Endothelial cell of hepatic sinusoid (primary cell): Measurements from ENCODE around the gene ADD3.

Experiments
- in situ Hi-C: cut with HindIII; loops from 2 replicates; pipeline ENCODE4 v1.10.0; 2017; ENCODE audit warnings: low sequenced_read_pairs

Gene ADD3, protein sequence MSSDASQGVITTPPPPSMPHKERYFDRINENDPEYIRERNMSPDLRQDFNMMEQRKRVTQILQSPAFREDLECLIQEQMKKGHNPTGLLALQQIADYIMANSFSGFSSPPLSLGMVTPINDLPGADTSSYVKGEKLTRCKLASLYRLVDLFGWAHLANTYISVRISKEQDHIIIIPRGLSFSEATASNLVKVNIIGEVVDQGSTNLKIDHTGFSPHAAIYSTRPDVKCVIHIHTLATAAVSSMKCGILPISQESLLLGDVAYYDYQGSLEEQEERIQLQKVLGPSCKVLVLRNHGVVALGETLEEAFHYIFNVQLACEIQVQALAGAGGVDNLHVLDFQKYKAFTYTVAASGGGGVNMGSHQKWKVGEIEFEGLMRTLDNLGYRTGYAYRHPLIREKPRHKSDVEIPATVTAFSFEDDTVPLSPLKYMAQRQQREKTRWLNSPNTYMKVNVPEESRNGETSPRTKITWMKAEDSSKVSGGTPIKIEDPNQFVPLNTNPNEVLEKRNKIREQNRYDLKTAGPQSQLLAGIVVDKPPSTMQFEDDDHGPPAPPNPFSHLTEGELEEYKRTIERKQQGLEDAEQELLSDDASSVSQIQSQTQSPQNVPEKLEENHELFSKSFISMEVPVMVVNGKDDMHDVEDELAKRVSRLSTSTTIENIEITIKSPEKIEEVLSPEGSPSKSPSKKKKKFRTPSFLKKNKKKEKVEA

DNA sequence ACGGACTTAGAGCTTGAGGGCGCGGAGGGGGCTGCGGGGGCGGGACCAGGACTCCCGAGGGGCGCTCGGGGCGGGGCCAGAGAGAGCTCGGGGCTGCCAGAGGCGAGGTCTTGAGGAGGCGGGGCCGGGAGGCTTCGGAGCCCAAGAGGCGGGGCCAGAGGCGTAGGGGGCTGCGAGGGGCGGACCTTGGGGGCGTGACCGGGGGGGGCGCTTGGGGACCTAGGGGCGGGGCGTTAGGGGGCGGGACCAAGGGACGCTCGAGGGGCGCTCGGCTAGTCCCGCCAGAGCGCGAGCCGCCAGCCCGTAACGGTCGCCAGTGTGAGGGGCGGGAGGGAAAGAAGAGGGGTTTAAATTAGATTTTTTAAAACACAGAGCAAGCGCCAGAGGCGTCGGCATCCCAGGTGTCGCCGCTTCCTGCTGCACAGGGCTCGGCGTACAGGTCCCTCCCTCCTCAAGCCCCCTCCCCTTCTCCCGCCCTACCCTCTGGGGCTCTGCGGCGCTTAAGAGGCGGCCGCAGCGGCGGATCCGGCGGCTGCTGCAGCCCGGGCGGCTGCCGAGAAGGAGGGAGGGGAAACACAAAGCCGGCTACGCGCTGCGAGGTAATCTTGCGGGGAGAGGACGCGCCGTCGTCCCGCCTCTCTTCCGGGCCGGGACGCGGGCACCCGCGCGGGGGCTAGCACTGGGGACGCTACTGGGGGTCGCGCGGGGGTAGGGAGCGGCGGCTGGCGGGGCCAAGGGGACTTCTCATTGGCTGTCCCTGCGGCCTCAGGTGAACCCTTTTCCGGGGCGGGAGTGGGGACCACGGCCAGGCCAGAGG lies at the start of gene ADD3:
Gene ADD3 (plus strand): TSS at position 284 of the 817 bp plus-strand sequence. CDS start 92,670 bp downstream, outside the sequence.
- in situ Hi-C loops = no loop called here

DNA sequence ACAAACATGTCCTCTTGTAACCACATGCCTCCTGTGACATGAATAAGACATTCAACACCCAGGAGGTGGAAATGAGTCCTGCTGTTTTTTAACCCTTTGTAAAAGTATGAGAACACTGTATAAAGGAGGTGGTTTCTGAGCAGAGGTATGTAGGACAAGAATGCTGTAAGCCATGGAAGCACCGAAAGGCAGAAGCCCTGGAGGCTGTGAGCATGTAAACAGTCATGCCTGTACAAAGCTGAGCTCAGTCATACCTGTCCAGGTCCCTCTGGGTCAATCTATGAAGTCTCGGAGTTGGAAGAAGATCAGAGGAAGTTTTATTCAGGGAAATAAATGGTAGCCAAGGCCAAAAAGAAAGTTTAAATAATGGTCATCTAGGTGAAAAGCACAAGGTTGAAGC lies 49.7 kb upstream of the ADD3 start:
- in situ Hi-C loops = no loop called here

DNA sequence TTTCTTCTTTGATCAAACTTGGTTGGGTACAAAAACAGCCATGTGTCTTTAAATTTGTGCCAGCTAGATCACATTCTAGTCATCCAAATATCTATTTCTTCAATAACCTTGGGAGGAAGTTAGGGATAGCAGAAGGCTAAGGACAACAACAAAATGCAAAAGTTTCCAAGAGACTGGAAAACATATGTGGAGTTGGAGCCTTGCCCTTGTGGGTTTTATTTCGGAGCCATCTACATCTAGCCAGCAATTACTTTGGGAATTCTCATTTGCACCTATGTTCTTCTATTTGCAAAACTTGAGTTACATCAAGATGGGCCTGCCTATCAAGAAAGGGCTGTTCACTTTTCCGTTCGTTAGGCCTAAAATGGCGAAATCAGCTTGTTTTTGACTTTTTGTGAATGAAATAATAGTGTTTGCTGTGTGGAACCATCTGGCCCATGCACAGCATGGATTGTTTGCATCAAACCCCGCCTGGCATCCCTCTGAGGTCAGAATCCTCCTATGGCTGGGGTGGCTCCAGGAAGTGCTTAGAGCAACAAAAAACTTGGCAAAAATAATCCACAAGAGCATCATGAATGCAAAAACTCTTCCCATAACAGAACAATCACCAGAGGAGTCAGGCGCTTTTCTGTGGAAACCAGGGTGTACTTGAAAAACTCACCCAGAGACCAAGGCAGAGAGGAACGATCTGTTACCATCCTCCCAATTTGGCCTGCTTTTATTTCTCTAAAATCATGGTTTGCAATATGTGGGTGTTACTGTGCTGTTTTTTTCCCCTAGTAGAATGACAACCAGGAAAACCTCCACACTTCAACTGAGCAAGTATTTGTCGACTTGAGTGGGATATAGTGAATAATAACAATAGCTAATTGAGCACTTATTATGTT lies 48.3 kb upstream of the ADD3 start:
- in situ Hi-C loops = no loop called here

DNA sequence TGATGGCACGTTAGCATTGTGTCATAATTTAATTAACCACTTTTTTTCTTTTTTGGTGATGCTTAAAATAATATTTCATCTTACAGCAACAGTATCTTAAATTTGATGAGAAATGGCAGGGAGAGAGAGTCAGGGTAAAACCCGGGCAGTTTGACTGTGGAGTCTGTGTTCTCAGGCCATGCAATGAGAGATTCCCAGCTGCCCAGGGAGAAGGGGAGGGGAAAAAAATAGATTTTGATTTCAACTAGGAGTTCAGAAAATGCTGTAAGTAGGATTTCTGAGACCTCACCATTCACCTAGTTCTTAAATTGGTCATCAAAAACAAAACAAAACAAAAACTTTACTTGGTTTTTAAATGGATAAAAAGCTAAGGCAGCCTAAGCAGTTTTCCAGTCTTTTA lies 47.1 kb upstream of the ADD3 start:
- in situ Hi-C loops = no loop called here

DNA sequence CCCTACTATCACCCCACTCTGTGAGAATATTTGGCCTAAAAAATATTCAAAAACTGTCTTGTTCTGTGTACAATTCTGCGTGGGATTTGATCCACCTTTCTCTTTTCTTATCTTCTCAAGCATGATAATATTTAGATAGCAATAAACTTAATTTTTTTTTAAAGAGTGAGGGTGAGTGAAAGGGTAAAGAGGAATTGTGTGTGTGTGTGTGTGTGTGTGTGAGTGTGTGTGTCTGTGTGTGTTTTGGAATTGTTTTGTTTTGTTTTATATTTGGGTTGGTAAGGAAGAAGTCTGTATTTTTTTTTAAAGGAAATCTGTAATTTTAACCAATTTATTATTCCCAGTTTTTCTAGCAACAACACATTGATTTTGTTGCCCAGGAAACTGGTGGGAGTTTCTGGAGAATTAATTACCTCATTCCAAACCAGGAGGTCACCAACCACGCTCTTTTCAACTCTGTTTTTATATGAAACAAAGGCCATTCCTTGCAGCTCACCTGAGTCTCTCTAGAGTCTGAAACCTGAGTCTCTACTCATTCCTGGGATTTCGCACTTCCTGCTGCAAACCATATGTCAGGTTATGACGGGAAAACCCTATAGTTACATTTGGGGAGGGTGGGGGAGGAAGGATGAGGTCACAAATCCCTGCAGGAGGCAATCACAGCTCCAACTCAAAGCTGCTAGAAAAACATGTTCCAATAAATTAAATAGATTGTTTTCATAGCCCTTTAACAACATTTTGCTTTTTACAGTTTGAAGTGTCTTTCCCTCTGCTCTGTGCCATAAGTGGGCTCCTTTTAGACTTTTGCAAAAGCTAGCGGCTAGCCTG lies 46.4 kb upstream of the ADD3 start:
- in situ Hi-C loops = no loop called here

DNA sequence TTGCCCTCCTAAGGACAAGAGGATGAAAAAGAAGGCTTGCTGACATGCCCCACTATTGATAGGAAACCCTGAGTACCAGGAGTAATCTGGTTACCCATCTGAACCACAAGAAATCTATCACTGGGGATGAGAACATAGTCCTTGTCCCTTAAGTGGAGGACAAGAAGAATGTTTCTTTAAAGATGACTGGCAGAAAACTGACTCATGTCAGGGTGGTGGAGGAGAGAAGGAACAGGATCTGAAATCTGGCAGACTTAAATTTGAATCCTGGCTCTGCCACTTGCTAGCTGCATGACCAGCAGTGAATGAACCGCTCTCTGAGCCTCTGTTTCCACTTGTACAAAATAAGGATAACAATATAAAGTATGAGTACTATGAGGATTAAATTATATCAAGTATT lies 45.5 kb upstream of the ADD3 start:
- in situ Hi-C loops = no loop called here

DNA sequence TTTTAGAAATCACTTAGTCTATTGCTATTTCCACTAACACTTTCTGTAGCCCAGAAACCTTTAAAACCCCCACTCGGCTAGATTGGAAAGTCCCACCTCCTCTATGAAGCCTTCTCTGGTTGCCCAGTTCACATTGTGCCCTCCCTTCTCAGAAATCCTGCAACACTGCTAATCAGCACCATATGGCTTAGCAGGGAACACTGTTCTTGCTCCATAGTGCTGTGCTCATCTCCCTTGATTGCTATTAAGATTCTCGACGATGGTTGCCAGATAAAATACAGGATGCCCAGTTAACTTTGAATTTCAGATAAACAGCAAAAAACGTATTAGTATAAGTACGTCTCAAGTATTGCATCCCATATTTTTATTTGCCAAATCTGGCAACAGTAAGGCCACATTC lies 44.3 kb upstream of the ADD3 start:
- in situ Hi-C loops = no loop called here

DNA sequence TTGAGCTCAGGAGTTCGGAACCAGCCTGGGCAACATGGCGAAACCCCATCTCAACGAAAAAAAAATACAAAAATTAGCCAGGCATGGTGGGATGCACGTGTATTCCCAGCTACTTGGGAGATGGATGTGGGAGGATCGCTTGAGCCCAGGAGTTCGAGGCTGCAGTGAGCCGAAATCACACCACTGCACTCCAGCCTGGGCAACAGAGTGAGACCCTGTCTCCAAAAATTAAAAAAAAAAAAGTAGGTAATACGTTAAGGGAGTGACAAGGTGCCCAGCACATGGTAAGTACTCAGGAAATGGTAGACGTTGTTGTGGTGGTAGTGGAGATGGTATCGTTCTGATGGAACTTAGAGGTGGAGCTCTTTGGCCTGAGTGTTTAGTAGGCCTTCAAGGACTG lies 43.5 kb upstream of the ADD3 start:
- in situ Hi-C loops = no loop called here

DNA sequence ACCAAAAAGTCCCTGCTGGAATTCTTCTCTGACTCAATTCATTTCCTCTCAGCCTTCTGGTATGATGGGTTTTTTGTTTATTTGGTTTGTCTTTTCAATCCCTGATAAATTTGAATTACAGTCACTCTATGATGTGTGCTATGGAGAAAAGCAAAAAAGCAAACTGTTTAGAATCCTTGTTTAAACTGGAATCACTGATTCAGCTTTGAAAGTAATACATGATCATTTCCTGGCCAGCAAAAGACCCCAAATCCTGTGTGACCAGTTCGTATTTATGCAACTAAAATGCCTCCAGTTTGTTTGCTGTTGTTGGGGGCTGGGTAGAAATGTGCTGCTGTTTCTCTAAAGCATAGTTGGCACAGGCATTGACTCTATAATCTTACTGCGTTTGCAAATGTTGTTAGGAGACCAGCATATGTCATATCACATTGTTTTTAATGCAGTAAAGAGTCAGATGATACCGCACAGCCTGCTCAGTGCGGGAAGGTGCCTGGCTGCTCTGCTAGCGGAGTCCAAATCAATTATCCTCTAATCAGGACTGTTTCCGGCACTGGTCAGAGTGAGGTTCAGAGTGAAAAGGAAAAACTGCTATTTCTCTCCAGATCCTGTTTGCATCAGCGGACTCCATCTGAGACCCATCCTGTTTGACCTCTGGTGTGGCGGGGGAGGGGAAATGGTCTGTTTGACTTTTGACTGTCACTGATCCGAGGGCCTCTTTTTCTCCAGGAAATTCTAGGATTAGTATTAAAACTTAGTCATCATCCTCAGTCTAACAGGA lies 40.6 kb upstream of the ADD3 start:
- in situ Hi-C loops = no loop called here

DNA sequence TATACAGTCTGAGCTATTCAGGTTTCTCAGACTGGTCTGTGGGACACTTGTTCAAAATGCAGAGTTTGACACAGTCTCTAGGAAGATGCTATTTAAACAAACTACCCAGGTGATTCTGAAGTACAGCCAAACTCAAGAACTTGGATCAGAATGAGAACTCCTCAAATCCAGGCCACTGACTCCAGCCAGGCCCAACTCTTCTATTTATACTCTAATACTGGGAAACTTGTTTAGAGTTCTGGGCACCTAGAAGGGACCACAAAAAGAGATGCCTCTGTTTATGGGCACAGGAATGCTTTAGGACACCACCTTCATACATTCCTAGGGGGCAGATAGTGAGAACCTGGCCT lies 40.1 kb upstream of the ADD3 start:
- in situ Hi-C loops = no loop called here

DNA sequence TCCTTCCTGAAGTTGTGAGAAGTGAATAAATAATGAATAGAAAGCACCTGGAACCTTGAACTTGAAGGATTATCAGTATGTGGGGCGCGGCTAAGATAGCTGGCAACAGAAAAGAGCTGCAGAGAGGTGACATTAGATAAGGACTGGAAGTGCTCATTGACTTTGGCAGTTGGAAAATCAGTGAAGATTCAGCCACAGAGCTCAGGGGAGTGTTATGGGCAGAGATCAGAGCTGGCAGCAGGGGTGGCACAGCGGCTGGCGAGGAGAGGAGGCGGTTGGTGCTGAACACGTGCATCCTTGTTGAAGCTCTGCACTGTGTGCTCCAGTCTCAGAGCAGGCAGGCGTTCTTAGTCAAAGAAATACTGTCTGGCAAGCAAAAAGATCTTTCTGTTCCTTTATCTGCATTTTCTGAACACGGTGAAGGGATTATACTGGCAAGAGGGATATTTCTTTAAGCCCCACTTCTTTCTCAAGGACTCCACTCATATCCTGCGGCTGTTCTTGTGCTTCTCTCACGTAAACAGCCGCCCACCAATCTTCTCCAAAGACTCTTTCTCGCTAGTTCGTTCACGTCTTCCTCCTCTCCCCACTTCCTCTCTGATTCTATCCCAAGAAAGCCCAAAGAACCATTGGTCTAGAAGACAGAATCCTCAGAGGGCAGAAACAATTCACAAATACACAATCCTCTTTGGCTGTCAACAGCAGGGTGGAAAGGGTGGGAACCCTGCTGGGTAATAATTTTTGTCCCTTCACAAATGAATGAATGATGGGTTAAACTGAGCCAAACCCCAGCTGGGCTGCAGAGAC lies 38.6 kb upstream of the ADD3 start:
- in situ Hi-C loops = no loop called here

DNA sequence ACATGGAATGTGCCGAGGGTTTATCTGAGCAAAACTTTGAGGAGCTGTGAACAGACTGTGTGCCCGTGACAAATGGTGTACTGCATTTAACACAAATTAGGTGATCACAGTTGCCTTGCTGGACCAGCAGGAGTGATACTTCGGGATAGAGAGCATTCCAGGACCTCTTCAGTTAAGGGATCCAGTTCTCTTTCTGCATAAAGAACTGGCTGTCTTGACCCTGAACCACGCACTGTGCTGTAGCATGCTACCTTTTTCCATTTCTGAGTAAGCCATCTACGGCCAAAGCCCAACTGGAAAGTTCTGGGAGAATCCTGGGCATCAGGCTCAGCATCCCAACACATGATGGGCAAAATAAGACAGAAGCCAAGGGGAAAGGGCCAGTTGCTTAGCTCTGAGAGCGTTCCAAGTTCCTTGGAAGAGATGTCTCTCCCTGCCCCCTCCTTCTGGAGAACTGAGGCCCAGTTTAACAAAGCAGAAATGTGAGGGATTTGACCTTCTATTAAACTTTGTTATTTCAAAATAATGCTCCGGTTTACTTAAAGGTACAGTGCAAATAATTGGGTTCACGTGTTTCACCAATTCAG lies 37.9 kb upstream of the ADD3 start:
- in situ Hi-C loops = no loop called here

DNA sequence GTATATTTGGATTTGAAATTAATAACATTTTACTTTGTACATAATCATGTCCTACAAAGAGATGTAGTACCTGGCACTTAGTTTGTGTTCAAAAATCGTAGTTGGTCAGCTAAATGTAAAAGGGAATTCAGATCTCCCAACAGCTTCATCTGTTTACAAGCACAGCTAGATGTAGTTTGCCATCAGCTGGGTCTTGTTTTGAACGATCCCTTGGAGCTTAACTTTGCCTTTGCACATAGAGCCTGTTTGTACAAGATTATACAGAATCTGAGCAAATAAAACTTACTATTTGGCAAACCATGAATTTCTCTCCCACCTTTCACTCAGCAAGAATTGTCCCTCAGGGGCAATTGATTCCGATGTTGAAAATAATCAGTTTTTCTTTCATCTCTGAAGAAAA lies 36.1 kb upstream of the ADD3 start:
- in situ Hi-C loops = no loop called here

DNA sequence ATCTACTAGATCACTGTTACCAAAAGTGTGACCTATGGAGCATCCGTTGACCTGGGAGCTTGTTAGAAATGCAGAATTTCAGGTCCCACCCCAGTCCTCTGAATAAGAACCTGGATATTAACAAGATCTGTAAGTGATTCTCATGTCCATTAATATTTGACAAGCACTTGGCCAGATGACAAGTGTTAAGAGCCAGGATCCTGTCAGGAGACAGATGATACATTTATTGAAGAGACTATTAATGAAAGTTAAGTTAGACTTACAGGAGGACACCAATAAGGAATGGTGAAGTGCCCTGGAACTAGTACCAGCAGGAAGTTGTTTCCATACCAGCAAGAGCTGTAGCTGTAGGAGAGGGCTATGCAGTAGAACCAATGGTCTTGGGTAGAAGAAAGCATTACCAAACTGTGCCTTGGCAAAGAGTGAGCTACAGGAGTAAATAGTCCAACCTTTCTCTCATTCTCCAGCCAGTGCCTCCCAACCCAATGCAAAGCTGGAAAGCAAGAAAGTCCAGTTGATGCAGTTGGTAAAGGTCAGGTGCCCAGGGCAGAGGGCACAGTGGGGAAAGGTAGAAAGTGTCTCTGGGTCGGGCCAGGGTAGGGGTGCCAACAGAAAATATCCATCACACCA lies 35.3 kb upstream of the ADD3 start:
- in situ Hi-C loops = no loop called here

DNA sequence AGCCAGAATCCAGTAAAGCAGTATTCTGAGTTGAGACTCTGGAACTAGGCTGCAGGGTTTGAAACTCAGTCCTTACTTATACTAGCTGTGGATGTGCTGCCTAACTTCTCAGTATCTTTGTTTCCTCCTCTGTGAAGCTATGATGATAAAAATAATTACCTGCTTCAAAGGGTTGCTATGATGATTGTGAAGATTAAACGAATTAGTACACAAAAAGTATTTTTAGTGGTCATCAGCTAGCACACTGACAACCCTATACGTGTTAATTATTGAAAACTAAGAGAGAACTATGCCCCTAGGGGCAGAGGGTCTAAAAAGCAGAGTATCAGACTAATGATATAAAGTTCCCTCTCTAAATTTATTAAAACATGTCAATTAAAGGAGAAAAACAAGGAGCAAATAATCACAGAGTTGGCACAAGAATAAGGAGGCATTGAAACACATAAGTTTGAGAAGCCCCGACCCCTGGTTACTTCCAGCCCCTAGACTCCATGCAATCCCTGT lies 34.4 kb upstream of the ADD3 start:
- in situ Hi-C loops = no loop called here

DNA sequence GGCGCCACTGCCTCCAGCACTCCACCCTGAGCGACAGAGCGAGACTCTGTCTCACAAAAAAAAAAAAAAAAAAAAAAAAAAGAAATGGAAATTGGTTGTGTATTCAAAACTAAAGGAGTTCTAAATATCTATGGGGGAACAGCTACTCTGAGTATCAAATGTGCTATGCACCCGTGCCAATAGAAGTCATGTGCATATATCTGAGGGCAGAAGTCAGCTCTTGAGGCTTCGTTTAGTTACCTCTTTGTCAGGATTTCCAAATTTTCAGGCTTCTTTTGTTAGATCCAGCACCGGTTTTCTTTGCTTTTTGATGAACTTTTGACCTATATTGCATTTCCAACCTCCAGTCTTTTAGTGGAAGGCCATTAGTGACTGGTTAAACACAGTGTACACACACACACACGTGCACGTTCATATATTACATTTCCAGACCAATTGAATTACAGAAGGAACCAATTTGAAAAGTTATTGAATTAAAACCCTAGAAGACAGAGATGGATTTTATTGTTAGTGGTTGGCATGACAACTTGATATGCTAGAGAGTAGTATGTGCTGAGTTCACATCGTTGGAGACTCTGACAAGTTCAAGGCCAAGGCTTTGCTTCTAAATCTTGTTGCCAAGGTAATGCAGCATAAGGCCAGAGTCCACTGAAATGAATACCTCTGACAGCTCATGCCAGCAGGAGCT lies 33.1 kb upstream of the ADD3 start:
- in situ Hi-C loops = no loop called here
